ENCODE results near the gene TIGD6.

Gene TIGD6

GRCh38 chr5:150009671-150010387 lies 9.4 kb upstream of the TIGD6 start:
- no peak for TF ChIP-seq CTCF (IDR thresholded peaks at IDR 0.05; ENCODE audit: low read depth, low read length)
- H3K4me3 ChIP-seq (replicated peaks in 1 of 2; ENCODE audit: low read depth in 2 of 2, low read length in 2 of 2) = no peak overlapping the region
- peak; percentile 35 to 56 for DNase-seq (ENCODE audit: low read depth in 2 of 2)

DNA sequence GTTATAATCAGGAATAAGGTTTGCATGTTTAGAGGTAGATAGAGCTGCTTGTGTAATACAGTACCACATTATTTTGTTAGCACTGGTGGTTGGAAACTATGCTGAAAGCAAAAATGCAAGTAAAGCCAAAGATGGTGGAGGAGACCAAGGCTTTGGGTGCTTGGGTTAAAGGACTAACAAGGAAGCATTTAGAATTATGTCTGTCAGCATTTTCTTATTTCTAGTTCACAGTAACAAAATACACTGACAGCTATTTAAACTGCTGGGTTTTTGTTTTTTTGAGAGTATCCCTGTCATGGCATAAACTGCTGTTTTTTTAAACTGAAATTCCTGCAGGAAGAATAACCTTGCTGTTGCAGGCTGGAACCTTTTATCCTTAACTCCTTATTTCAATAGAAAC lies 6.6 kb upstream of the TIGD6 start:
- no peak for TF ChIP-seq CTCF (IDR thresholded peaks at IDR 0.05; ENCODE audit: low read depth, low read length)
- no peak for DNase-seq (ENCODE audit: low read depth in 2 of 2)
- no peak overlapping the region for H3K4me3 ChIP-seq (replicated peaks in 1 of 2; ENCODE audit: low read depth in 2 of 2, low read length in 2 of 2)

DNA sequence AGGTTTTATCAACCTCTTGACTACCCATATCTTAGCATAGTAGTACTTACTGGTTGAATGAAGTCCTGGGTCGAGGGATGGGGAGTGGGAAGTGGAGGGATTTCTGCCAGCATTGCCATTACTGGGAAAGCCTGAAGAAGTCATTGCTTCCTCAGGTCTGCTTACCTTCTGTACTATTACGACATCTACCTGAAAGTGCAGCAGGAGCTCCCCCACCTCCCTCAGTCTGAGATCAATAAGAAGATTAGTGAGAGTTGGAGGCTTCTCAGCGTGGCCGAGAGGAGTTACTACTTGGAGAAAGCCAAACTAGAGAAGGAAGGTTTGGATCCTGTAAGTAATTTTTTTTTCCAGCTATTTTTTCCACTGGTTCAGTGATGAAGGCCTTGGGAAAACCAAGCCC lies 5.9 kb upstream of the TIGD6 start:
- no peak for DNase-seq (ENCODE audit: low read depth in 2 of 2)
- TF ChIP-seq CTCF (IDR thresholded peaks at IDR 0.05; ENCODE audit: low read depth, low read length) = no peak
- H3K4me3 ChIP-seq (replicated peaks in 1 of 2; ENCODE audit: low read depth in 2 of 2, low read length in 2 of 2) = no peak overlapping the region

DNA sequence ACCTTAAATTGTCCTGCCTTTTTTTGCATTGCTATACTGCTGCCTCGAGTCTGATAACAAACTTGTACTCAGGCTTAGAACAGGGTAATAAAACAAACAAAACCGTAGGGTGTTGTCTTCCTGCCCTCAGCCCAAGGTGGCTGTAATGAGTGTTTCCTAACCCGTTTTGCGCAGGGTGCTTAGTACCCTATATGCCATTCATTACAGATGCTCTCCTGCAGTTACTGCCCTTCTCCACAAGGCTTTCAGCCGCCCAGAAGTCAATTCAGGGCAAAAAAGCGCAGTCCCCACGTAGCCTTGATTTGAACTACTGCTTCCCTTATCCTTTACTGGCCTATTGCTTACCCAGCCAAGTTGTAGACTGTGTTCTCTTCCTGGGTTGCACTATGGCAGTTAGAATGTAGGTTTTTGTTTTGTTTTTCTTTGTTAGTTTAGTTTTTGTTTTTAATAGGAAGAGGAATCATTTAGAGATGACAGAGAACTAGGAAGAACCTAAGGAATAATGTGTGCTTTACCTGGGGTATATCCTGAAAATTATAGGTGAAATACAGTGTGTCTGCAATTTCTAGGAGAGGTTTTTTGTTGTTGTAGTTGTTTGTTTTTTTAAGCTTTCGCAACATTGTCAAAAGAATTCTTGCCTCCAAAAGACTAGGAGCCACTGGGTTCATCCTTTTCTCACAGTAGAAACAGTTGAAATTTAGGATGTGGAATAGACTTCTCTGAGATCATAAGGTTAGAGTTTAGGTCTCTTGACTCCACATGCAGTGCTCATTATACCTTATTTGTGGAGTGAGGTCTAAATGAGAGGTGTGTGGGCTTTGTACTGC lies 1.4 kb upstream of the TIGD6 start:
- H3K4me3 ChIP-seq (replicated peaks in 1 of 2; ENCODE audit: low read depth in 2 of 2, low read length in 2 of 2) = peak overlapping the region; percentile 74 to 96
- TF ChIP-seq CTCF (IDR thresholded peaks at IDR 0.05; ENCODE audit: low read depth, low read length) = peak; percentile 84
- peak; percentile 83 to 87 for DNase-seq (ENCODE audit: low read depth in 2 of 2)

- no peak for TF ChIP-seq CTCF (IDR thresholded peaks at IDR 0.05; ENCODE audit: low read depth, low read length)
- DNase-seq (ENCODE audit: low read depth in 2 of 2) = peak; percentile 55 to 57
- H3K4me3 ChIP-seq (replicated peaks in 1 of 2; ENCODE audit: low read depth in 2 of 2, low read length in 2 of 2) = peak overlapping the region; percentile 74 to 96
Measured at GRCh38 chr5:150000990-150001659, 671 bp upstream of the TIGD6 start.

GRCh38 chr5:149999866-150000255 lies 593 bp downstream of the TIGD6 start:
- TF ChIP-seq CTCF (IDR thresholded peaks at IDR 0.05; ENCODE audit: low read depth, low read length) = no peak
- peak overlapping the region; percentile 74 to 96 for H3K4me3 ChIP-seq (replicated peaks in 1 of 2; ENCODE audit: low read depth in 2 of 2, low read length in 2 of 2)
- no peak for DNase-seq (ENCODE audit: low read depth in 2 of 2)
